GM21360 (cell line): Measurements from ENCODE around the gene S100A3.
"Not testable (repeated sequence)": the region's sequence is repeated elsewhere in the genome, so short reads cannot be mapped to it uniquely, and the experiment has no call there.

ENCODE experiments used
- ATAC-seq: cut with Tn5 transposase; IDR thresholded peaks from one replicate; pipeline ENCODE4 v1.9.1; 2021; ENCODE audit warnings: mild to moderate bottlenecking, moderate library complexity; ENCODE audit not compliant: unreplicated experiment

Gene S100A3, protein sequence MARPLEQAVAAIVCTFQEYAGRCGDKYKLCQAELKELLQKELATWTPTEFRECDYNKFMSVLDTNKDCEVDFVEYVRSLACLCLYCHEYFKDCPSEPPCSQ

DNA sequence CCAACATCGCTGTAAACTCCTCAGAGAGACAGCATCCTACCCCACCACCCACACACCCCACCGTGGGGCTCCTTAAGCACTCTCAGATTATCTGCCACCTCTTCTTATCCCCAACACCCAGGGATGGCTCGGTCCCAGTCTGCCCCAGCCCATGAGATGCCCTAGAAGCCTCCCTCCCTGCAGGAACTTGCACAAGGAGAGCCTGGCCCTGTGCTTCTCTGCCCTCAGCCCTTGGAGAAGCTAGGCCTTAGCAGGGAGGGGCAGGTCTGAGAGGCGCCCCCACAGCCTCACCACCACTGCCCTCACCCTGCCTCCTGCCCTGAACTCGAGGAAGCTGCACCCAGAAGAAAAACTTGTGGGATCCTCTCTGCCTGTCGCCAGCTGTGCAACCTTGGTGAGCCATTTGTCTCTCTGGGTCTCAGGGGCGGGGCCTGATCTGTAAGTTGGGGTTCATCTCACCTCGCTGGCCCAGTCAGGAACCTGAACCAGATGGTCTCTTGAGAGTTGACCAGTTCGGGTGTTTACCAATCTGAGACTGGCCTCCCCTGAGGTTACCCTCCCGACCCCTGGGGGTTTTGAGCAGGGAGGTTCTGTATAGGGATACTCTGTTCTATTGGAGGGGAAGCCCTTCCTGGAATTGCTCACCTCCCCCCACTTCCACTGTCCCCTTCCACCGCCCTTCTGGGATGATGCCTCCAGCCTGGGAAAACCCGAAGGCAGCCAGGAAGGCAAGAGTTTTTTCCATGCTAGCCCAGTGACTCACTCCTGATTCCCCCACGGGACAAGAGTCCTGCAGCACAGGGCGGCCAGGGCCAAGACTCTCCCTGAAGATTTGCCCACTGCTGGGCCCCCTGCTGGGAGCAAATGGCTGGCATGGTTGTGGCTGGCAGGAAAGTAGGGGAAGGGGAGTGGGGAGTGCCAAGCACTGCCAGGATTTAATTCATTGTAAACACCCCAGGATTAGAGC is at the start of gene S100A3:
Gene S100A3 (minus strand): TSS at position 537 of the 967 bp plus-strand sequence. CDS start 773 bp downstream, outside the sequence.
- no peak for ATAC-seq

DNA sequence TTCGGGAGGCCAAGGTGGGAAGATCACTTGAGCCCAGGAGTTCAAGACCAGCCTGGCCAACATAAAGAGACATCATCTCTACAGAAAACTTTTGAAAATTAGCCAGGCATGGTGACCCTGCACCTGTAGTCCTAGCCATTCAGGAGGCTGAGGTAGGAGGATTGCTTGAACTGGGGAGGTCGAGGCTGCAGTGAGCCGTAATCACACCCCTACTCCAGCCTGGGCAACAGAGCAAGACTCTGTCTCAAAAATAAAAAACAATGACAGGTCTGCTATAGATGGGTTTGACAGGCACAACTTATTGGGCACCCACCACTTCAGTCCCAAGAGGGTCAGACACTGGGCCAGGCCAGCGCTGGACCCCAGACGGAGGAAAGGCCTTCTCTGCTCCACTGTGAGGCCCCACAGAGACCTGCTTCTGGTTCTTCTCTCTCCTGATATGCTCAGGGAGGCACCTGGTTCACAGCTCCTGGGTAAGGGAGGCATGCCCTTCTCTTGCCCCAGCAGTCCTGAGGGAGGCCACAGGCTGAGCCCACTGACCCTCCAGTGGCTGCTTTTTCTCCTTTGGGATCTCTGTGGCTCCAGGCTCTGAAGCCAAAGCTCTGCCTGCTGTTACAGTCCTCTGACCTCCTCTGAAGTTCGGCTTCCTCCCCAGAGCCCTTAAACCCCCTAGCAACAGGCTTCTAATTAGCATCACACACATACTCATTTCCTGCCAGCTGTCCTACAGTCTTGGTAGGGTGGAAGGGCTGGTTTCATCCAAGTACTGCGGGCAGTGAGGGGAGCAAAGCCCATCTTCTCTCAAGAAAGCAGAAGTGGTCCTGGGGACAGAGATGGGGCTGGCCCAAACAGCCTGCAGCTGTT is 49.5 kb upstream of the S100A3 start:
- peak; percentile 86 for ATAC-seq

DNA sequence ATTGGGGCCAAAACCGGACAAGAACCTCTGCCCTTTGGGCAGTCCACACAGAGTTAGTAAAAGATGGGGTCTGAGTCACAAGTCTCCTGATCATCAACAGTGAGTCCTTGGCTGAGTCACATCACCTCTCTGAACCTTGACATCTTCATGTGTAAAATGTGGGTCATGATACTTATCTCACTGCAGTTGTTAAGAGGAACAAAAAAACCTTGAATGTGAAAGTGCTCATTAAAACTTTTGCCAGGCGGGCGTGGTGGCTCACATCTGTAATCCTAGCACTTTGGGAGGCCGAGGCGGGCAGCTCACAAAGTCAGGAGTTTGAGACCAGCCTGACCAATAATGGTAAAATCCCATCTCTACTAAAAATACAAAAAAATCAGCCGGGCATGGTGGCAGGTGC is 48.1 kb upstream of the S100A3 start:
- ATAC-seq: no peak

DNA sequence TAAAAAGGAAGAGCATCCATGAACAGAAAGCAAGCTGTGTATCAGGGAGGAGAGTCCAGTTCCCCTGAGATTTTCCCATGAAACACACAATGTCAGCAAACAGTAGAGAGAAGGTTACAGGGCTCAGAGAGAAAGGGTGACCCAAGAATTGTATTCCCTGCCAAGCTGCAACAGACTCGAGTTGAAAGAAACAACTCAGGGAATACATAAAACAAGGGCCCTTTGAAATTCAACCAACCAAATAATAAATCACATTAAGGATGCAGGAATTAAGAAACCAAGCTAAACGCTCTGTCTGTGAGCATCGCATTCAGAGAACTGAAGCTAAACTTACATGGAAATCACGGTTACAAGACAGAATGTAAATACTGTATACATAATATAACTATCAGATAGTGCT is 43.7 kb upstream of the S100A3 start:
- ATAC-seq: no peak

DNA sequence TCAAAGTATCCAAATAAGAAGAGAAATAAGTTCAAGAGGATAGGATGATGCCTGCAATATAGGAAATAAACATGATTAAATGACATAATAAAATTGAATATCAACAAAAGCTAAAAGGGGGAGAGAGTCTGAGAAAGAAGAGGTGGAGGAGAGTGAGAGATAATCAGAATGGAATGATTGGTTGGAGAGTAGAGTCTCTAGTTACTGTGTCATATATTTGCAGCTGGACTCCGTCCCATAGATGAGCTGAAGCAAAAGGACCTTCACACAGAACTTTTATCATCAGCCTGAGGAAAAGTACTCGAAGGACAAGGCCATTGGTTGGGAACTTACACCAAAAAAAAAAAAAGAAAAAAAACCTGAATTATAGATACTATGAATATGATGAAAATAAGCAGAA is 39.4 kb upstream of the S100A3 start:
- ATAC-seq: no peak

DNA sequence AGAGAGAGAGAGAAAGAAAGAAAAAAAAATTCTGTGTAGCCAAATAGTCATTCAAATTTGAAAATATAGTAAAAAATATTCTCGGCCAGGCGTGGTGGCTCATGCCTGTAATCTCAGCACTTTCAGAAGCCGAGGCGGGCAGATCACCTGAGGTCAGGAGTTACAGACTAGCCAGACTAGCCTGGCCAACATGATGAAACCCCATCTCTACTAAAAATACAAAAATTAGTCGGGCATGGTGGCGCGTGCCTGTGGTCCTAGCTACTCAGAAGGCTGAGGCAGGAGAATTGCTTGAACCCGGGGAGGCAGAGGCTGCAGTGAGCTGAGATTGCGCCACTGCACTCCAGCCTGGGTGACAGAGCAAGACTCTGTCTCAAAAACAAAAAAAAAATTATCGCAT is 39.0 kb upstream of the S100A3 start:
- ATAC-seq: not testable (repeated sequence)

DNA sequence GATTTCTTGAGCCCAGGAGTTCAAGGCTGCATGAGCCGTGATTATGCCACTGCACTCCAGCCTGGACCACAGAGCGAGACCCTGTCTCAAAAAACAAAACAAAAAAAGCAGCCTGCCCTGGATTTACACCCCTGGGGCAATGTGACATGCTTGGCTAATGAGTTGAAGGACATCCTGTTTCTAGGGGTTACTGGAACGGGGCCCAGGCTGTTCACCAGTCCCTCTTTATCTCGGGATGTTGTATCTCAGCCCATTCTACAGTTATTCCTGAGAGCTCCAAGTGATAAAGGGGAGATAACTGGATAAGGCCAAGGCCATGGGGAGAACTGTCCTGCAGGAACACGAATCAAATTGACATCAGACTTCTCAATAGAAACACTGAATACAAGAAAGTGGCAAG is 38.3 kb upstream of the S100A3 start:
- no peak for ATAC-seq

DNA sequence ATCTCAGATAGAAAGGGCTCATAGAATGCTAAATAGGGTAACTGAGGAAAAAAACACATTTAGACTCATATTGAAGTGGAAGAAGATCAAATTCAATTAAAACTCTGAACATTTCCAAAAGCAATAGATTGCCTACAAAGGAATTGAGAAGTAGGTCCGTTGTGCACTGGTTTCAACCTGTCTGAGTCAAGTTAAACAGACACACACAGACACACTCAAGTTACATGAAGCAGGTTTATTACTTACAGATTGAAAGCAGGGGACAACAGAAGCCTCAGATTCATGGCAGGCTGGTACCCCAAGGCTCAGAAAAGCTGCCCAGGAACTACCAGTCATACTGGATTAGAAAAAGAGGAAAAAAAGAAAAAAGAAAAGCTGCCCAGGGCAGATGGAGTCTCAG is 37.3 kb upstream of the S100A3 start:
- ATAC-seq: no peak

DNA sequence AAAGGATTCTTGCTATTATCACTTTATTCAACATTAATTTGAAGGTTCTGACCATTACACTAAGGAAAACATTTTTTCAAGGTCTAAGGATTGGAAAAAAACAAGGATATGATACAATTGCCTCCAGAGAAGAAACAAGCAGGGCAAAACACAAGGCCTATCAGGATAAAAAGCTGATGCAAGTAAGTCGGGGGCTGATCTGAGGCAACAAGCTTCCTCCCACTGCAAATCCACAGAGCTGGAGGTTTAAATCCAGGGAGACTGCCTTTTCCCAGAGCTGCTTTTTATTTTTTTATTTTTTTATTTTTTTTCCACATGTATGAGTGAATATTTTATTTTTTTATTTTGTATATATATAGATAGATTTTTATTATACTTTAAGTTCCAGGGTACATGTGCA is 35.9 kb upstream of the S100A3 start:
- ATAC-seq: no peak

DNA sequence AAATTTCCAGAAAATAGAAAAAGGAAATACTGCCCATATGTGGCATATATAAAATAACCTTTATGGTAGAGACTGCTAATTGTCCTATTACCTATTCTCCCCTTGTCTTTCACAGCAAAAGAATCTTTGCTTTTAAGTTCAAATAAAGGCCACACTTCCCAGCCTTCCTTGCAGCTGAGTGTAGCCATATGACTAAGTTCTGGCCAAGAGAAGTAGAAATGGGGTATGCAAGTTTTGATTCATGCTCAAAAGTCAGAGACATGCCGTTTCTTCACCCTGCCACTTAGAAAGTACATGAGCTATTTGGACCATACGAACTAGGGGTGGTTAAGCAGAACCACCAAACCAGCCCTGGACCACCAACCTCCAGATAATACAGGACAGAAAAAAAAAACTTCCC is 34.9 kb upstream of the S100A3 start:
- ATAC-seq: no peak

DNA sequence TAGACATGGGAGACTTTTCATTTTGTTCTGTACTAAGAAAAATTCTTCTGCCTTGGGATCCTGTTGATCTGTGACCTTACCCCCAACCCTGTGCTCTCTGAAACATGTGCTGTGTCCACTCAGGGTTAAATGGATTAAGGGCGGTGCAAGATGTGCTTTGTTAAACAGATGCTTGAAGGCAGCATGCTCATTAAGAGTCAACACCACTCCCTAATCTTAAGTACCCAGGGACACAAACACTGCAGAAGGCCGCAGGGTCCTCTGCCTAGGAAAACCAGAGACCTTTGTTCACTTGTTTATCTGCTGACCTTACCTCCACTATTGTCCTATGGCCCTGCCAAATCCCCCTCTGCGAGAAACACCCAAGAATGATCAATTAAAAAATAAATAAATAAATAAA is 34.5 kb upstream of the S100A3 start:
- ATAC-seq: not testable (repeated sequence)

DNA sequence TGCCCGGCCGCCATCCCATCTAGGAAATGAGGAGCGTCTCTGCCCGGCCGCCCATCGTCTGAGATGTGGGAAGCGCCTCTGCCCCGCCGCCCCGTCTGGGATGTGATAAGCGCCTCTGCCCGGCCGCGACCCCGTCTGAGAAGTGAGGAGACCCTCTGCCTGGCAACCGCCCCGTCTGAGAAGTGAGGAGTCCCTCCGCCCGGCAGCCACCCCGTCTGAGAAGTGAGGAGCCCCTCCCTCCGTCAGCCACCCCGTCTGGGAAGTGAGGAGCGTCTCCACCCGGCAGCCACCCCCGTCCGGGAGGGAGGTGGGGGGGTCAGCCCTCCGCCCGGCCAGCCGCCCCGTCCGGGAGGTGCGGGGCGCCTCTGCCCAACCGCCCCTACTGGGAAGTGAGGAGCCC is 33.8 kb upstream of the S100A3 start:
- not testable (repeated sequence) for ATAC-seq

DNA sequence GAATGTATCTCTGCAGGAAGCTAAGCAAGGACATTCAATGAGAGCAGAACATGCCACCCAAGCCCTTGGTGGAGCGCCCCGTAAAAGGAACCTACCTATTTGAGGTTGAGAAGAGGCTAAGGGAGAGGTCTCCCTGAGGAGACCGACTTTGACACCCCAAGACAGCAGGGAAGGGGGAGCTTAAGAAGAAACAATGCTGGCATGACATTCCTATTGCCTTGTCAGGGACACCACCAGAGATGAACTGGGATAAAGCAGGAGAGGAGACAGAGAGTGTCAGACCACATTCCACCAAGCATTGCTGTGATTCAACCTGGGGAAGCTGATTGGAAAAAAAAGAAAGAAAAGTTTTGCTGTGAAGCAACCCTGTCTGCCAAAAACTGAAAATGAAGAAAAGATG is 29.9 kb upstream of the S100A3 start:
- ATAC-seq: no peak

DNA sequence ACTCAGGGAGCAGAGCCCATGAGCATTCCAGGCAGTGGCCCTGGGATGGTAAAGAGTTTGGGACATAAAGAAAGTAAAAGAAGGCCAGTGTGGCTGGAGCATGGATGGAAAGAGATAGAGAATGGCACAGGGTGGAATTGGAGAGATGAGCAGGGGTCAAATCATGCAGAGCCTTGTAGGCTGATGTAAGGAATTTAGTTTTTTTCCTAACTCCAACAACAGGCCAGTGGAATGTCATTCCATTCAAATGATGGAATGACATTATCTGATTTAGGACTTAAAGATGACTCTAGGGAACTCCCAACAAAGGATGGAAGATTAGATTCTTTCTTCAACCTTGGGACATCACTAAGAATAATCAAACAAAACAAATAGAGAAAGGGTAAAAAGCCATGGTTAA is 29.4 kb upstream of the S100A3 start:
- no peak for ATAC-seq

DNA sequence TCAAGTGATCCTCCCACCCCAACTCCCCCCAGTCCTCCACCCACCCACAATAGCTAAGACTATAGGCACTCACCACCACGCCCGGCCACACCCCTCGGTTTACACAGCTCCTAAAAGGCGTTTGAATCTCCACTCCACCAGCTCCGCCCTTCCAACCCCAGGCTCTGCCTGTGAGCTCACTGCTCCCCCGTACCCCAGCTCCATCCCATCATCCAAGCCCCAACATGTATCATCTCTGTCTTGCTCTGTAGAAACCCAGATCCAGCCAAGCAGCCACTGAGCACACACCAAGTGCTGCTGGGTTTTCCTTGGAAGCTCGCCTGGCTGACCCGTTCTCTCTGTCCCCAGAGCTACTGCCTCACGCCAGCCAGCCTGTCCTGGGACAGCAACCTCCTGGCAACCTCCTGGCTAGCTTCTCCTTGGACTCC is 28.6 kb upstream of the S100A3 start:
- no peak for ATAC-seq

DNA sequence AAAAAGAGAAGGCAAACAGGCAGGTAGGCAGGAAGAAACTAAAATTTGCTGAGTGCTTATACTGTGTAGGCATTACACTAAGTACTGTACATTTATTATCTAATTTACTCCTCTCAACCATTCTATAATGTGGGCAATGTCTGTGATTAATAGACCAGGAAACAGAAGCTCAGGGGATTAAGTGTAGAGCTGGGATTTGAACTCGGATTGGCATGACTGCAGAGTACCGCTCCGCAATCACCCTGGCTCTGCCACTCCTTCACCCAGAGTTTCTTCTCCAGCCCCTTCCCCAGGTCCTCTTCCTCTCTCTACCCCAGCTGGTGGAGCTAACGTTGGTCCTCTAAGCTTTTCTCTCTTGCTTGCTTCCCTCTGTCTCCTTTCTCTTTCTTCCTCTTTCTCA is 28.1 kb upstream of the S100A3 start:
- ATAC-seq: no peak

DNA sequence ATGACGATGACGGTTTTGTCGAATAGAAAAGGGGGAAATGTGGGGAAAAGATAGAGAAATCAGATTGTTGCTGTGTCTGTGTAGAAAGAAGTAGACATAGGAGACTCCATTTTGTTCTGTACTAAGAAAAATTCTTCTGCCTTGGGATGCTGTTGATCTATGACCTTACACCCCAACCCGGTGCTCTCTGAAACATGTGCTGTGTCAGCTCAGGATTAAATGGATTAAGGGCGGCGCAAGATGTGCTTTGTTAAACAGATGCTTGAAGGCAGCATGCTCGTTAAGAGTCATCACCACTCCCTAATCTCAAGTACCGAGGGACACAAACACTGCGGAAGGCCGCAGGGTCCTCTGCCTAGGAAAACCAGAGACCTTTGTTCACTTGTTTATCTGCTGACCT is 26.4 kb upstream of the S100A3 start:
- ATAC-seq: not testable (repeated sequence)

DNA sequence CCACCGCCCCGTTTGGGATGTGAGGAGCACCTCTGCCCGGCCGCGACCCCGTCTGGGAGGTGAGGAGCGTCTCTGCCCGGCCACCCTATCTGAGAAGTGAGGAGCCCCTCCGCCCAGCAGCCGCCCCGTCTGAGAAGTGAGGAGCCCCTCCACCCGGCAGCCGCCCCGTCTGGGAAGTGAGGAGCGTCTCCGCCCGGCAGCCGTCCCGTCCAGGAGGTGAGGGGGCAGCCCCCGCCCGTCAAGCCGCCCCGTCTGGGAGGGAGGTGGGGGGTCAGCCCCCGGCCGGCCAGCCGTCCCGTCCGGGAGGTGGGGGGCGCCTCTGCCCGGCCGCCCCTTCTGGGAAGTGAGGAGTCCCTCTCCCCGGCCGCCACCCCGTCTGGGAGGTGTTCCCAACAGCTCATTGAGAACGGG is 26.0 kb upstream of the S100A3 start:
- ATAC-seq: not testable (repeated sequence)

DNA sequence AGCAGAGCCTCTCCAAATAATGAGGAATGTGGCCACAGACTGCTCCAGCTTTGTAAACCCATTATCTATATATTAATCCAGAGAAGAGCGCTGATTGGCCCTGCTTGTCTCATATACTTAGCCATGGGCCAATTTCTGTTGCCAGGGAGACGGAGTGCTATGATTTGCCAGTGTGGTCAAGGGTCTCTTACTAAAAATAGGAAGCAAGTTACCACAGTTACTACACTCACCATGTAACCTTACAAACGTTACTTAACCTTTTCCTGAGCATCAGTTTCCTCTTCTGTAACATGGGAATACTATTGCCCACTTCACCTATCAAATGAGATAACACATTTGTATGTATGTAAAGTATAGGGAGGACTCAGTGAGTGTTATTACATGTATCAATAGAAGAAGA is 24.3 kb upstream of the S100A3 start:
- ATAC-seq: no peak

DNA sequence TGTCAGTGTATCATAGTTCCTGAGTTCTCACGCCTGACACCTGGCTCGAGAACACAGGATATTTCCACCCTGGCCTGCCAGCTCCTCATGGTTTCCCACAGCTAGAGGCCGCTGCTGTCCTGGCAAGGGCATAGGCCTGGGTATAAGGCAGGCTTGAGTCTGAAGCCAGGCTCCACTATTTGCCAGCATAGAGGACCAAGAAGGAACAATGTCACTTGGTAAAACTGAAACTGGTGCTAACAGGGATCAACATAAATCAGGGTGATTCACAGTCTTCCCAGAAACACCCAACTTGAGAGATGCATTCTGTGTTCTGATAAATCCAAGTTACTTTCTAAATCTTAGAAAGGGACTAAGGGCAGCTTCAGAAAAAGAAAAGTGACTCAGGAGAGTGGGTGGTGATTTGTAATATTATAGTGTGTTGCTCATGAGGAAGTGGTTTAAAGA is 23.5 kb upstream of the S100A3 start:
- peak; percentile 67 for ATAC-seq

DNA sequence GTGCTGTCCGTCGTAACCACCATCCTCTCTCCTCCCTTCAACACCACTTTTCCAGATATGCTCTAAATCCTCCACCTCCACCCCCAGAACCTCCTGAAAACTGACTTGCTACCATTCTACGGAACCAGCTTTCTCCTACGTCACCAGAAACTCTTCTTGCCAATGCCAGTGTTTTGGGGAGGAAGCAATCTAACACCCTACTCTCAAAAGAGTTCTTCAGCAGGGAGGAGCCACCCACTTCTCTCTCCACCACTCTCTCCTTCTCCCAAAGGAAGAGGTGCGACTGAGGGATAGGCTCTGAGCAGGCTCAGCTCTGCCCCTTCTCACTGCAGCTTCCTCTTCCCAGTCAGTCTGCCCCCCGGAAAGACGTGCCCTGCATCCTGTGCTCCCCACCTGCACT is 22.6 kb upstream of the S100A3 start:
- ATAC-seq: no peak
